ENCODE results near the gene SEMA5A.
"Not testable (repeated sequence)": the region's sequence is repeated elsewhere in the genome, so short reads cannot be mapped to it uniquely, and the experiment has no call there.

The SEMA5A gene

GRCh38 chr5:9353048-9353447 is 192.8 kb downstream of the SEMA5A start:
- DNase-seq: not testable (repeated sequence)

- DNase-seq: no peak
Observed at GRCh38 chr5:9351546-9351945, 194.3 kb downstream of the SEMA5A start.

GRCh38 chr5:9350301-9350797 is 195.5 kb downstream of the SEMA5A start:
- DNase-seq: no peak

GRCh38 chr5:9348401-9348996 is 197.4 kb downstream of the SEMA5A start:
- no peak for DNase-seq

- no peak for DNase-seq
Observed at GRCh38 chr5:9347541-9348295, 198.2 kb downstream of the SEMA5A start.

GRCh38 chr5:9347032-9347431 is 198.8 kb downstream of the SEMA5A start:
- no peak for DNase-seq

GRCh38 chr5:9344751-9345240 is 201.1 kb downstream of the SEMA5A start:
- DNase-seq: no peak

GRCh38 chr5:9343146-9343850 is 202.6 kb downstream of the SEMA5A start:
- DNase-seq: no peak

- no peak for DNase-seq
Observed at GRCh38 chr5:9342161-9342787, 203.6 kb downstream of the SEMA5A start.

GRCh38 chr5:9340085-9340484 is 205.8 kb downstream of the SEMA5A start:
- DNase-seq: no peak

GRCh38 chr5:9339206-9339818 is 206.6 kb downstream of the SEMA5A start:
- no peak for DNase-seq

GRCh38 chr5:9338796-9339195 is 207.1 kb downstream of the SEMA5A start:
- no peak for DNase-seq

- DNase-seq: no peak
Observed at GRCh38 chr5:9337928-9338595, 207.8 kb downstream of the SEMA5A start.

GRCh38 chr5:9335754-9336495 is 209.9 kb downstream of the SEMA5A start:
- no peak for DNase-seq

GRCh38 chr5:9335269-9335668 is 210.6 kb downstream of the SEMA5A start:
- no peak for DNase-seq

- no peak for DNase-seq
Observed at GRCh38 chr5:9332026-9332425, 213.8 kb downstream of the SEMA5A start.

- DNase-seq: no peak
Observed at GRCh38 chr5:9331372-9331771, 214.5 kb downstream of the SEMA5A start.

- DNase-seq: no peak
Observed at GRCh38 chr5:9329125-9329524, 216.8 kb downstream of the SEMA5A start.

- DNase-seq: no peak
Observed at GRCh38 chr5:9325549-9325948, 220.3 kb downstream of the SEMA5A start.

- DNase-seq: no peak
Observed at GRCh38 chr5:9324348-9325077, 221.4 kb downstream of the SEMA5A start.

GRCh38 chr5:9320652-9321051 is 225.2 kb downstream of the SEMA5A start:
- DNase-seq: no peak

All from NCI-H1417 treated with DMSO at 0.1 percent for 48 hours (cell line).